Thyroid gland (tissue), 4 donors: ENCODE measurements around the gene GLB1L3.

ENCODE experiments used
- POLR2A ChIP-seq, 2 donors: fragments of 450-650 bp; IDR thresholded peaks; one replicate each; pipeline ENCODE4 v1.6.1; 2017; ENCODE audit warnings: antibody characterized with exemption in 2 of 2, mild to moderate bottlenecking in 2 of 2, moderate library complexity in 1 of 2
- TF ChIP-seq, protein P1 (sequence below), 6 experiments: fragments of 200-600 bp in 3 of 6; fragments of 450-650 bp in 3 of 6; sonication (generic) in 3 of 6; IDR thresholded peaks; one replicate each; pipeline ENCODE4 v1.5.1; 2016 to 2019; ENCODE audit warnings: antibody characterized with exemption in 6 of 6, mild to moderate bottlenecking in 2 of 6, inconsistent platforms in 1 of 6, moderate library complexity in 1 of 6

DNA sequence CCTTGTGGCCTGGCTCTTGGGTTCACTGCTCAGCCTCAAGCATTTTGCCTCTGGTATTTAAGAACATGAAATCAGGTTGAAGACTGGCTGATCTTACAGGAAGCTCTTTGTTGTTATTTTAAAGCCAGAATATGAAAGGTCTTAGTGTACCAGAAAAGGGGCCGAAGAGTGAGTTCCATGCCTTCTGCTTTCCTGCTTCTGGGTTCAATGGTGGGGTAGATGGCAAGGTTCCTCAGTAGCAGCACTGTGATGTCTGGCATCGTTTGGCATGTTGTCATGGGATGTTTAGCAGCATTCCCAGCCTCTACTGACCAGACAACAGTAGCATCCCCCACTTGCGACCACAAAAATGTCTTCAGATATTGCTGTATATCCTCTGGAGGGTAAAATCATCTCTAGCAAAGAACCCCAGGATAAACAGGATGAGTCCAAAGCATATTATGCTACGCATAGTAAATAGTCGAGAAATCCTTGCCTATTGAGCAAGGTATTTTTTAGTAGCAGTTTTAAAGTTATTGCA is 49.3 kb upstream of the GLB1L3 start:
- TF ChIP-seq POLR2A (IDR thresholded peaks at IDR 0.05), result no peak
- TF ChIP-seq, protein P1, sequence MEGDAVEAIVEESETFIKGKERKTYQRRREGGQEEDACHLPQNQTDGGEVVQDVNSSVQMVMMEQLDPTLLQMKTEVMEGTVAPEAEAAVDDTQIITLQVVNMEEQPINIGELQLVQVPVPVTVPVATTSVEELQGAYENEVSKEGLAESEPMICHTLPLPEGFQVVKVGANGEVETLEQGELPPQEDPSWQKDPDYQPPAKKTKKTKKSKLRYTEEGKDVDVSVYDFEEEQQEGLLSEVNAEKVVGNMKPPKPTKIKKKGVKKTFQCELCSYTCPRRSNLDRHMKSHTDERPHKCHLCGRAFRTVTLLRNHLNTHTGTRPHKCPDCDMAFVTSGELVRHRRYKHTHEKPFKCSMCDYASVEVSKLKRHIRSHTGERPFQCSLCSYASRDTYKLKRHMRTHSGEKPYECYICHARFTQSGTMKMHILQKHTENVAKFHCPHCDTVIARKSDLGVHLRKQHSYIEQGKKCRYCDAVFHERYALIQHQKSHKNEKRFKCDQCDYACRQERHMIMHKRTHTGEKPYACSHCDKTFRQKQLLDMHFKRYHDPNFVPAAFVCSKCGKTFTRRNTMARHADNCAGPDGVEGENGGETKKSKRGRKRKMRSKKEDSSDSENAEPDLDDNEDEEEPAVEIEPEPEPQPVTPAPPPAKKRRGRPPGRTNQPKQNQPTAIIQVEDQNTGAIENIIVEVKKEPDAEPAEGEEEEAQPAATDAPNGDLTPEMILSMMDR (IDR thresholded peaks at IDR 0.05), result no peak
